Right atrium auricular region (tissue), 2 donors: ENCODE data around the gene CLCN6. TPM values are rescaled to one million over a fixed set of nuclear protein-coding genes. Genes with fewer than 3 reads are reported as not detected.

Experiments
- DNase-seq: peaks from one replicate; pipeline ENCODE4 v3.0.0-alpha.2; 2019; ENCODE audit warnings: low spot score
- H3K27ac ChIP-seq, 2 donors: fragments of 200-600 bp; sonication (generic); 1 replicate in 1 of 2; 2 replicates in 1 of 2; pipeline ENCODE4 v1.5.1; 2016 to 2019
- H3K27me3 ChIP-seq, 2 donors: fragments of 200-600 bp; sonication (generic); one replicate each; pipeline versions ENCODE4 v1.5.1 to v1.6.0; 2017 to 2019
- H3K36me3 ChIP-seq: fragments of 200-600 bp; sonication (generic); one replicate; pipeline ENCODE4 v1.5.1; 2016
- H3K4me1 ChIP-seq, 2 donors: fragments of 200-600 bp; sonication (generic); one replicate each; pipeline versions ENCODE4 v1.5.1 to v1.6.0; 2017 to 2019
- H3K4me3 ChIP-seq, 2 donors: fragments of 200-600 bp; sonication (generic); 1 replicate in 1 of 2; 2 replicates in 1 of 2; pipeline ENCODE4 v1.5.1; 2017 to 2019; ENCODE audit warnings: mild to moderate bottlenecking in 1 of 2, moderate library complexity in 1 of 2
- H3K9me3 ChIP-seq, 2 donors: fragments of 200-600 bp; sonication (generic); one replicate each; pipeline ENCODE4 v1.5.1; 2019
- CTCF ChIP-seq, 2 donors: fragments of 200-600 bp; sonication (generic); IDR thresholded peaks; one replicate each; pipeline ENCODE4 v1.5.1; 2019; ENCODE audit warnings: antibody characterized with exemption in 2 of 2
- total RNA-seq, 2 donors: library from RNA; depleted of rRNA; stranded (reverse); fragments of >200 nt; gene quantifications; one replicate each; pipeline ENCODE4 v1.1.0, GENCODE V29; 2016

Gene CLCN6
- total RNA-seq, 2 donors from 2014 or later, result 14.8 to 15.2 TPM

GRCh38 chr1:11768821-11769220, 37.2 kb upstream of the CLCN6 start:
- Histone ChIP-seq H3K36me3 (no peaks in the 10 kb centered on the region), H3K9me3 (no peaks in the 10 kb centered on the region), H3K4me1 (no peaks in the 10 kb centered on the region), H3K27ac (no peak overlapping the region), H3K4me3 (no peak overlapping the region), H3K27me3 (no peaks in the 10 kb centered on the region)
- no peak for DNase-seq
- TF ChIP-seq CTCF (IDR thresholded peaks at IDR 0.05), result no peak

GRCh38 chr1:11769274-11769673, 36.7 kb upstream of the CLCN6 start:
- no peaks in the 10 kb centered on the region for H3K4me1 ChIP-seq
- no peak for TF ChIP-seq CTCF (IDR thresholded peaks at IDR 0.05)
- H3K27ac ChIP-seq, result no peak overlapping the region
- H3K27me3 ChIP-seq, result no peaks in the 10 kb centered on the region
- H3K36me3 ChIP-seq, result no peaks in the 10 kb centered on the region
- no peak for DNase-seq
- no peak overlapping the region for H3K4me3 ChIP-seq
- H3K9me3 ChIP-seq, result no peaks in the 10 kb centered on the region

- H3K4me1 ChIP-seq, result no peaks in the 10 kb centered on the region
- H3K9me3 ChIP-seq, result no peaks in the 10 kb centered on the region
- no peak overlapping the region for H3K4me3 ChIP-seq
- H3K27ac ChIP-seq, result no peak overlapping the region
- no peak for TF ChIP-seq CTCF (IDR thresholded peaks at IDR 0.05)
- no peaks in the 10 kb centered on the region for H3K36me3 ChIP-seq
- no peaks in the 10 kb centered on the region for H3K27me3 ChIP-seq
- no peak for DNase-seq
These were observed 36.0 kb upstream of the CLCN6 start for GRCh38 chr1:11770011-11770410.

- no peak for TF ChIP-seq CTCF (IDR thresholded peaks at IDR 0.05)
- DNase-seq, result no peak
- no peak overlapping the region for H3K4me3 ChIP-seq
These were observed 34.4 kb upstream of the CLCN6 start for GRCh38 chr1:11771481-11772043.

GRCh38 chr1:11772458-11772857, 33.5 kb upstream of the CLCN6 start:
- no peak for TF ChIP-seq CTCF (IDR thresholded peaks at IDR 0.05)
- Histone ChIP-seq H3K4me3 (no peak overlapping the region), H3K9me3 (no peaks in the 10 kb centered on the region), H3K27ac (no peak overlapping the region), H3K4me1 (no peaks in the 10 kb centered on the region), H3K27me3 (no peaks in the 10 kb centered on the region), H3K36me3 (no peaks in the 10 kb centered on the region)
- no peak for DNase-seq

More at GRCh38 chr1:11771481-11772043, 34.4 kb upstream of the CLCN6 start:
- H3K27ac ChIP-seq, result no peak overlapping the region
- no peaks in the 10 kb centered on the region for H3K4me1 ChIP-seq
- H3K36me3 ChIP-seq, result no peaks in the 10 kb centered on the region
- no peaks in the 10 kb centered on the region for H3K27me3 ChIP-seq
- no peaks in the 10 kb centered on the region for H3K9me3 ChIP-seq

GRCh38 chr1:11774753-11775152, 31.2 kb upstream of the CLCN6 start:
- DNase-seq, result no peak
- H3K9me3 ChIP-seq, result no peaks in the 10 kb centered on the region
- no peaks in the 10 kb centered on the region for H3K27me3 ChIP-seq
- no peak overlapping the region for H3K4me3 ChIP-seq
- no peaks in the 10 kb centered on the region for H3K4me1 ChIP-seq
- TF ChIP-seq CTCF (IDR thresholded peaks at IDR 0.05), result no peak
- no peaks in the 10 kb centered on the region for H3K36me3 ChIP-seq
- no peak overlapping the region for H3K27ac ChIP-seq
